Ecto neural progenitor cell (in vitro differentiated cells): ENCODE measurements around the gene ADAMTSL3.
A peak's percentile ranks its signal among the peaks of the same experiment; 100 is the strongest.

Source experiments
- DNase-seq: peaks from one replicate; pipeline ENCODE4 v3.0.0-alpha.2; 2018; ENCODE audit warnings: low spot score

The ADAMTSL3 gene

GRCh38 chr15:83654379-83655236, 685 bp downstream of the ADAMTSL3 start:
- peak; percentile 72 for DNase-seq

- DNase-seq, result no peak
Observed at GRCh38 chr15:83655237-83655616, 1.3 kb downstream of the ADAMTSL3 start.

GRCh38 chr15:83656192-83656591, 2.3 kb downstream of the ADAMTSL3 start:
- no peak for DNase-seq

- no peak for DNase-seq
Observed at GRCh38 chr15:83656943-83657528, 3.1 kb downstream of the ADAMTSL3 start.

- DNase-seq, result no peak
Observed at GRCh38 chr15:83657549-83657948, 3.6 kb downstream of the ADAMTSL3 start.

- no peak for DNase-seq
Observed at GRCh38 chr15:83658430-83659416, 4.8 kb downstream of the ADAMTSL3 start.

GRCh38 chr15:83659417-83659812, 5.5 kb downstream of the ADAMTSL3 start:
- no peak for DNase-seq

GRCh38 chr15:83665480-83665879, 11.6 kb downstream of the ADAMTSL3 start:
- DNase-seq, result no peak

GRCh38 chr15:83670672-83671229, 16.8 kb downstream of the ADAMTSL3 start:
- DNase-seq, result no peak

- DNase-seq, result no peak
Observed at GRCh38 chr15:83671603-83672002, 17.7 kb downstream of the ADAMTSL3 start.

GRCh38 chr15:83673385-83673784, 19.5 kb downstream of the ADAMTSL3 start:
- DNase-seq, result no peak

GRCh38 chr15:83682476-83683088, 28.7 kb downstream of the ADAMTSL3 start:
- DNase-seq, result no peak

- DNase-seq, result no peak
Observed at GRCh38 chr15:83685916-83686332, 32.0 kb downstream of the ADAMTSL3 start.

- DNase-seq, result no peak
Observed at GRCh38 chr15:83688201-83688600, 34.3 kb downstream of the ADAMTSL3 start.

- DNase-seq, result no peak
Observed at GRCh38 chr15:83690676-83691075, 36.8 kb downstream of the ADAMTSL3 start.

- DNase-seq, result no peak
Observed at GRCh38 chr15:83692746-83693581, 39.0 kb downstream of the ADAMTSL3 start.

- no peak for DNase-seq
Observed at GRCh38 chr15:83694015-83694414, 40.1 kb downstream of the ADAMTSL3 start.

- no peak for DNase-seq
Observed at GRCh38 chr15:83694536-83694935, 40.6 kb downstream of the ADAMTSL3 start.

- DNase-seq, result no peak
Observed at GRCh38 chr15:83695246-83695645, 41.3 kb downstream of the ADAMTSL3 start.

- no peak for DNase-seq
Observed at GRCh38 chr15:83695901-83696425, 42.0 kb downstream of the ADAMTSL3 start.
